SK-N-SH (cell line): ENCODE results near the gene KRTAP10-5.

ENCODE experiments used
- EP300 ChIP-seq, 2 experiments: IDR thresholded peaks; 2 replicates each; pipeline versions ENCODE4 v1.4.0 to v1.6.1; 2012; ENCODE audit warnings: borderline replicate concordance in 1 of 2, low read depth in 1 of 2, low read length in 1 of 2
- FOXJ3 ChIP-seq: sonication (generic); formaldehyde crosslinking; IDR thresholded peaks from 2 replicates; pipeline ENCODE4 v1.5.1; 2020; ENCODE audit warnings: mild to moderate bottlenecking, missing genetic modification reagents
- RAD21 ChIP-seq: IDR thresholded peaks from 2 replicates; pipeline ENCODE4 v1.6.1; 2012; ENCODE audit warnings: mild to moderate bottlenecking, low read length
- SMC3 ChIP-seq: IDR thresholded peaks from 2 replicates; pipeline ENCODE4 v1.6.1; 2012; ENCODE audit warnings: low read depth, low read length, improper control_type of control experiment
- TAF1 ChIP-seq: IDR thresholded peaks from 2 replicates; pipeline ENCODE4 v1.6.1; 2012; ENCODE audit warnings: low read depth, mild to moderate bottlenecking, low read length, moderate library complexity, borderline replicate concordance
- TF ChIP-seq, protein P1 (sequence below): fragments of 200-600 bp; sonication (generic); IDR thresholded peaks from 2 replicates; pipeline ENCODE4 v1.6.1; 2017; ENCODE audit warnings: antibody characterized with exemption, mild to moderate bottlenecking, moderate library complexity

GRCh38 chr21:44583800-44584147 is 3.4 kb upstream of the KRTAP10-5 start:
- TF ChIP-seq FOXJ3 (CRISPR knock-in tag) (no peak), RAD21 (no peak), EP300 (IDR thresholded peaks at IDR 0.05; ENCODE audit: borderline replicate concordance in 1 of 2, low read depth in 1 of 2, low read length in 1 of 2) (no peak), TAF1 (no peak), SMC3 (no peak)
- TF ChIP-seq, protein P1, sequence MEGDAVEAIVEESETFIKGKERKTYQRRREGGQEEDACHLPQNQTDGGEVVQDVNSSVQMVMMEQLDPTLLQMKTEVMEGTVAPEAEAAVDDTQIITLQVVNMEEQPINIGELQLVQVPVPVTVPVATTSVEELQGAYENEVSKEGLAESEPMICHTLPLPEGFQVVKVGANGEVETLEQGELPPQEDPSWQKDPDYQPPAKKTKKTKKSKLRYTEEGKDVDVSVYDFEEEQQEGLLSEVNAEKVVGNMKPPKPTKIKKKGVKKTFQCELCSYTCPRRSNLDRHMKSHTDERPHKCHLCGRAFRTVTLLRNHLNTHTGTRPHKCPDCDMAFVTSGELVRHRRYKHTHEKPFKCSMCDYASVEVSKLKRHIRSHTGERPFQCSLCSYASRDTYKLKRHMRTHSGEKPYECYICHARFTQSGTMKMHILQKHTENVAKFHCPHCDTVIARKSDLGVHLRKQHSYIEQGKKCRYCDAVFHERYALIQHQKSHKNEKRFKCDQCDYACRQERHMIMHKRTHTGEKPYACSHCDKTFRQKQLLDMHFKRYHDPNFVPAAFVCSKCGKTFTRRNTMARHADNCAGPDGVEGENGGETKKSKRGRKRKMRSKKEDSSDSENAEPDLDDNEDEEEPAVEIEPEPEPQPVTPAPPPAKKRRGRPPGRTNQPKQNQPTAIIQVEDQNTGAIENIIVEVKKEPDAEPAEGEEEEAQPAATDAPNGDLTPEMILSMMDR: no peak
